Lung (tissue), 12 donors: ENCODE measurements around the gene VEGFC. TPM values are rescaled to one million over a fixed set of nuclear protein-coding genes. Genes with fewer than 3 reads are reported as not detected.
A peak's percentile ranks its signal among the peaks of the same experiment; 100 is the strongest.

Experiments
- ATAC-seq: fragments of 200-7000 bp; cut with Tn5 transposase; one replicate; pipeline ENCODE4 v1.9.1; 2020; ENCODE audit warnings: moderate number of reproducible peaks; ENCODE audit not compliant: insufficient read depth, low FRiP score
- DNase-seq, 3 donors: peaks; one replicate each; pipeline ENCODE4 v3.0.0-alpha.2; 2013 to 2017
- H3K27ac ChIP-seq, 2 donors: one replicate each; pipeline ENCODE4 v1.5.1; 2013; ENCODE audit warnings: mild to moderate bottlenecking in 2 of 2, moderate library complexity in 2 of 2, control low read depth in 1 of 2, inconsistent platforms in 1 of 2, low read depth in 1 of 2, low read length in 1 of 2
- H3K27me3 ChIP-seq, 3 donors: one replicate each; pipeline ENCODE4 v1.5.1; 2013; ENCODE audit warnings: low read length in 2 of 3; ENCODE audit not compliant: control insufficient read depth in 3 of 3, insufficient read depth in 3 of 3
- H3K36me3 ChIP-seq, 4 donors: one replicate each; pipeline ENCODE4 v1.5.1; 2013; ENCODE audit warnings: low read length in 4 of 4, mild to moderate bottlenecking in 1 of 4, moderate library complexity in 1 of 4; ENCODE audit not compliant: control insufficient read depth in 4 of 4, insufficient read depth in 4 of 4
- H3K4me1 ChIP-seq, 5 donors: one replicate each; pipeline ENCODE4 v1.5.1; 2013; ENCODE audit warnings: low read length in 5 of 5, mild to moderate bottlenecking in 2 of 5, moderate library complexity in 1 of 5; ENCODE audit not compliant: control insufficient read depth in 5 of 5, insufficient read depth in 5 of 5
- H3K4me3 ChIP-seq: one replicate; pipeline ENCODE4 v1.5.1; 2013; ENCODE audit warnings: mild to moderate bottlenecking, control low read depth, moderate library complexity
- H3K9ac ChIP-seq, 2 donors: one replicate each; pipeline ENCODE4 v1.5.1; 2013; ENCODE audit warnings: low read length in 2 of 2, control low read depth in 1 of 2; ENCODE audit not compliant: insufficient read depth in 1 of 2
- H3K9me3 ChIP-seq, 4 donors: one replicate each; pipeline ENCODE4 v1.5.1; 2013; ENCODE audit warnings: low read length in 3 of 4, mild to moderate bottlenecking in 1 of 4, moderate library complexity in 1 of 4; ENCODE audit not compliant: control insufficient read depth in 4 of 4, insufficient read depth in 3 of 4
- CTCF ChIP-seq: IDR thresholded peaks from 2 replicates; pipeline ENCODE4 v1.5.1; 2012; ENCODE audit warnings: mild to moderate bottlenecking; ENCODE audit errors: control extremely low read depth, extremely low read depth
- WGBS, 2 donors: extraction: QIAGEN DNeasy Blood & Tissue Kit; methylation state at CpG; one replicate each; pipeline ENCODE4 v1.1.7; 2013; 5-methylcytosine and 5-hydroxymethylcytosine counted together
- polyA plus RNA-seq, 2 donors: library from polyadenylated mRNA; stranded (reverse); fragments of 200-250 nt; gene quantifications; one replicate each; pipeline ENCODE4 v1.2.1, GENCODE V29; 2013
- total RNA-seq, 2 donors: library from RNA; depleted of rRNA in 1 of 2; stranded (reverse); fragments of >200 nt in 1 of 2; gene quantifications; one replicate each; pipeline ENCODE4 v1.2.1, GENCODE V29; 2014 to 2021
- donor health status: control.
- donor health status: control.
- donor health status: Bipolar disorder and iron deficiency.
- donor health status: healthy.
- donor health status: DM: yes; HTN: yes; CAD: no.

The VEGFC gene
- total and polyA plus RNA-seq, 4 donors = 4.4 to 22.5 (median 11.1) TPM

- Histone ChIP-seq H3K27ac (no peak overlapping the region), H3K27me3 (no peaks in the 10 kb centered on the region), H3K9me3 (peaks cover 0 to 6% (median 4%) of the 10 kb centered on the region in 4 donors), H3K4me3 (no peak overlapping the region), H3K4me1 (peaks cover 0 to 9% (median 0%) of the 10 kb centered on the region in 5 donors), H3K9ac (no peak overlapping the region), H3K36me3 (peaks cover 0 to 15% (median 4%) of the 10 kb centered on the region in 4 donors)
- DNase-seq (no peak), ATAC-seq (no peak)
- no peak for TF ChIP-seq CTCF
- WGBS, 2 donors = 92 to 94% methylated on average over 3 of the region's 3 CpGs
These were observed 71.3 kb downstream of the VEGFC start for GRCh38 chr4:176721459-176721858.

- Histone ChIP-seq H3K4me1 (peaks cover 0 to 9% (median 0%) of the 10 kb centered on the region in 5 donors), H3K9ac (no peak overlapping the region), H3K4me3 (no peak overlapping the region), H3K27me3 (no peaks in the 10 kb centered on the region), H3K9me3 (peaks cover 0 to 6% (median 4%) of the 10 kb centered on the region in 4 donors), H3K27ac (no peak overlapping the region), H3K36me3 (peaks cover 0 to 14% (median 4%) of the 10 kb centered on the region in 4 donors)
- DNase-seq (peak in 1 of 3 donors; percentile 33), ATAC-seq (no peak)
- WGBS, 2 donors = 52 to 56% methylated on average over 1 of the region's 1 CpG
- TF ChIP-seq CTCF = no peak
These were observed 73.8 kb downstream of the VEGFC start for GRCh38 chr4:176718881-176719280.

GRCh38 chr4:176717237-176717636 is 75.5 kb downstream of the VEGFC start:
- Histone ChIP-seq H3K4me3 (no peak overlapping the region), H3K36me3 (peaks cover 0 to 19% (median 4%) of the 10 kb centered on the region in 4 donors), H3K9ac (no peak overlapping the region), H3K4me1 (peaks cover 0 to 9% (median 0%) of the 10 kb centered on the region in 5 donors), H3K27ac (no peak overlapping the region), H3K9me3 (peaks cover 0 to 6% (median 4%) of the 10 kb centered on the region in 4 donors), H3K27me3 (no peaks in the 10 kb centered on the region)
- DNase-seq = no peak
- WGBS, 2 donors = 62 to 75% methylated on average over 2 of the region's 2 CpGs
- TF ChIP-seq CTCF = no peak
- ATAC-seq = no peak

- Histone ChIP-seq H3K4me3 (no peak overlapping the region), H3K9ac (no peak overlapping the region), H3K36me3 (peaks cover 0 to 10% (median 2%) of the 10 kb centered on the region in 4 donors), H3K9me3 (no peaks in the 10 kb centered on the region), H3K4me1 (peaks cover 0 to 6% (median 0%) of the 10 kb centered on the region in 5 donors), H3K27ac (no peak overlapping the region), H3K27me3 (no peaks in the 10 kb centered on the region)
- no peak for ATAC-seq
- DNase-seq = no peak
- TF ChIP-seq CTCF = no peak
- 77% methylated on average over 5 of the region's 5 CpGs for WGBS, 2 donors
These were observed 83.3 kb downstream of the VEGFC start for GRCh38 chr4:176709417-176709816.
